ENCODE measurements around the gene CYP4F3. TPM values are rescaled to one million over a fixed set of nuclear protein-coding genes. Genes with fewer than 3 reads are reported as not detected.
A peak's percentile ranks its signal among the peaks of the same experiment; 100 is the strongest.

Gene CYP4F3
- total and polyA plus RNA-seq, 2 of the 13 experiments (the other 11 are each of a cell fraction or from before 2014, with no cell fraction given): 17.8 to 22.8 TPM

DNA sequence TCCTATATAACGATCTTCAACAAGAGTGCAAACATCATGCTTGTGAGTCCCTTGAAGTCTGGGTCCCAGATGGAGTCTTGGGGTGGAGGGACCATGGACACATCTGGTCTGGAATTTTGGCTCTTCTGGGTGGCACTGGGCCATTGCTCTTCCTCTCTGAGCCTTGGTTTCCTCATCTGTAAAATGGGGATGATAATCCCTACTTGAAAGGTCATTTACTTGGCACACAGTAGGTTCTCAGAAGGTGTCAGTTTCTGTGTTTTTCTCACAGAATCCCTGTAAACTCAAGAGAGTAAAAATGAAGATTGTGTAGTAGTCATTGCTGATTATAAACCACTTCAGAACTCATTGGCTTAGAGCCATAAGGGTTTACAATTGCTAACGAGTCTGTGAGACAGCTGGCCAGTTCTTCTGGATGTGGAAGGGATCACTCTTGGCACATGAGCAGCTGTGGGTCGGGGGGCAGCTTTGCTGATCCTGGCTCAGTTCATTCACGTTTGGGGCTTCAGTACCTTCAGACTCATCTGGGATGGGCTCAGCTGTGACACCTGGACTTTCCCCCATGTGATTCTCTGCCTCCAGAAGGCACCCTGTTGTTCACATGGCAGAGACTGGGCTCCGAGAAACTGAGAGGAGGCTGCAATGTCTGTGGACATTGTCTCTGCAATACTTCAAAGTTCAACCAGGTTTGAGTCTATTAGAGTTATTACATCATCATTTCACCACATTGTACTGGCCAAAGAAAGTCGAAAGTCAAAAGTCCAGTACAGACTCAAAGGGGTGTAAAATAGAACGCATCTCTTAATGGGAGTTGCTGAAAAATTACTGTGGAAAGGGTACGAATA is 40.0 kb downstream of the CYP4F3 start (continued):
- TF ChIP-seq, protein P1, sequence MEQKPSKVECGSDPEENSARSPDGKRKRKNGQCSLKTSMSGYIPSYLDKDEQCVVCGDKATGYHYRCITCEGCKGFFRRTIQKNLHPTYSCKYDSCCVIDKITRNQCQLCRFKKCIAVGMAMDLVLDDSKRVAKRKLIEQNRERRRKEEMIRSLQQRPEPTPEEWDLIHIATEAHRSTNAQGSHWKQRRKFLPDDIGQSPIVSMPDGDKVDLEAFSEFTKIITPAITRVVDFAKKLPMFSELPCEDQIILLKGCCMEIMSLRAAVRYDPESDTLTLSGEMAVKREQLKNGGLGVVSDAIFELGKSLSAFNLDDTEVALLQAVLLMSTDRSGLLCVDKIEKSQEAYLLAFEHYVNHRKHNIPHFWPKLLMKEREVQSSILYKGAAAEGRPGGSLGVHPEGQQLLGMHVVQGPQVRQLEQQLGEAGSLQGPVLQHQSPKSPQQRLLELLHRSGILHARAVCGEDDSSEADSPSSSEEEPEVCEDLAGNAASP (CRISPR knock-in tag; IDR thresholded peaks at IDR 0.05; ENCODE audit: borderline replicate concordance): peak; percentile 40; the same call in 1 of the 2 replicates
- TF ChIP-seq SOX5 (CRISPR knock-in tag; IDR thresholded peaks at IDR 0.05; ENCODE audit: borderline replicate concordance) (peak; percentile 72), PHB2 (IDR thresholded peaks at IDR 0.05; ENCODE audit: partially characterized antibody) (no peak), POGZ (CRISPR knock-in tag; IDR thresholded peaks at IDR 0.05) (peak; percentile 46; the same call in 1 of the 2 replicates), TOPORS (CRISPR knock-in tag; IDR thresholded peaks at IDR 0.05) (no peak), ZMYM4 (CRISPR knock-in tag; IDR thresholded peaks at IDR 0.05) (peak; percentile 28; the same call in 1 of the 2 replicates), MEIS1 (CRISPR knock-in tag; IDR thresholded peaks at IDR 0.05; ENCODE audit: borderline replicate concordance) (0 out of 2 replicates have a peak, but pooled peaks have one; percentile 66), NR2F6 (IDR thresholded peaks at IDR 0.05) (peak; percentile 31; the same call in 1 of the 2 replicates), NR2F6 (CRISPR knock-in tag; IDR thresholded peaks at IDR 0.05) (no peak), SMYD3 (CRISPR knock-in tag; IDR thresholded peaks at IDR 0.05) (no peak), TBL1XR1 (IDR thresholded peaks at IDR 0.05; ENCODE audit: borderline replicate concordance, low read length, partially characterized antibody) (peak; percentile 50), FOSL2 (CRISPR knock-in tag; IDR thresholded peaks at IDR 0.05) (peak; percentile 51; the same call in 1 of the 2 replicates), CEBPG (CRISPR knock-in tag; IDR thresholded peaks at IDR 0.05) (peak; percentile 89), SMC3 (IDR thresholded peaks at IDR 0.05; ENCODE audit: low read length) (peak; percentile 49), HOXA3 (CRISPR knock-in tag; IDR thresholded peaks at IDR 0.05) (peak; percentile 42; the same call in 1 of the 2 replicates), NFIC (IDR thresholded peaks at IDR 0.05; ENCODE audit: low read length) (peak; percentile 47; the same call in 1 of the 2 replicates), FOXA3 (CRISPR knock-in tag; IDR thresholded peaks at IDR 0.05) (peak; percentile 73), NR2F1 (CRISPR knock-in tag; IDR thresholded peaks at IDR 0.05) (0 out of 4 replicates have a peak, but pooled peaks of 1 of the 2 experiments have one; percentile 50), KLF16 (CRISPR knock-in tag; IDR thresholded peaks at IDR 0.05) (peak in 1 of 2 experiments; percentile 76; a peak in 1 of 4 replicates)
- TF ChIP-seq, protein P2, sequence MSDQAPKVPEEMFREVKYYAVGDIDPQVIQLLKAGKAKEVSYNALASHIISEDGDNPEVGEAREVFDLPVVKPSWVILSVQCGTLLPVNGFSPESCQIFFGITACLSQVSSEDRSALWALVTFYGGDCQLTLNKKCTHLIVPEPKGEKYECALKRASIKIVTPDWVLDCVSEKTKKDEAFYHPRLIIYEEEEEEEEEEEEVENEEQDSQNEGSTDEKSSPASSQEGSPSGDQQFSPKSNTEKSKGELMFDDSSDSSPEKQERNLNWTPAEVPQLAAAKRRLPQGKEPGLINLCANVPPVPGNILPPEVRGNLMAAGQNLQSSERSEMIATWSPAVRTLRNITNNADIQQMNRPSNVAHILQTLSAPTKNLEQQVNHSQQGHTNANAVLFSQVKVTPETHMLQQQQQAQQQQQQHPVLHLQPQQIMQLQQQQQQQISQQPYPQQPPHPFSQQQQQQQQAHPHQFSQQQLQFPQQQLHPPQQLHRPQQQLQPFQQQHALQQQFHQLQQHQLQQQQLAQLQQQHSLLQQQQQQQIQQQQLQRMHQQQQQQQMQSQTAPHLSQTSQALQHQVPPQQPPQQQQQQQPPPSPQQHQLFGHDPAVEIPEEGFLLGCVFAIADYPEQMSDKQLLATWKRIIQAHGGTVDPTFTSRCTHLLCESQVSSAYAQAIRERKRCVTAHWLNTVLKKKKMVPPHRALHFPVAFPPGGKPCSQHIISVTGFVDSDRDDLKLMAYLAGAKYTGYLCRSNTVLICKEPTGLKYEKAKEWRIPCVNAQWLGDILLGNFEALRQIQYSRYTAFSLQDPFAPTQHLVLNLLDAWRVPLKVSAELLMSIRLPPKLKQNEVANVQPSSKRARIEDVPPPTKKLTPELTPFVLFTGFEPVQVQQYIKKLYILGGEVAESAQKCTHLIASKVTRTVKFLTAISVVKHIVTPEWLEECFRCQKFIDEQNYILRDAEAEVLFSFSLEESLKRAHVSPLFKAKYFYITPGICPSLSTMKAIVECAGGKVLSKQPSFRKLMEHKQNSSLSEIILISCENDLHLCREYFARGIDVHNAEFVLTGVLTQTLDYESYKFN (CRISPR knock-in tag; conservative IDR thresholded peaks at IDR 0.05): peak; percentile 86
- TF ChIP-seq, protein P3, sequence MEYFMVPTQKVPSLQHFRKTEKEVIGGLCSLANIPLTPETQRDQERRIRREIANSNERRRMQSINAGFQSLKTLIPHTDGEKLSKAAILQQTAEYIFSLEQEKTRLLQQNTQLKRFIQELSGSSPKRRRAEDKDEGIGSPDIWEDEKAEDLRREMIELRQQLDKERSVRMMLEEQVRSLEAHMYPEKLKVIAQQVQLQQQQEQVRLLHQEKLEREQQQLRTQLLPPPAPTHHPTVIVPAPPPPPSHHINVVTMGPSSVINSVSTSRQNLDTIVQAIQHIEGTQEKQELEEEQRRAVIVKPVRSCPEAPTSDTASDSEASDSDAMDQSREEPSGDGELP (IDR thresholded peaks at IDR 0.05; ENCODE audit: borderline replicate concordance, low read depth): peak; percentile 78; the same call in 1 of the 2 replicates
- TF ChIP-seq, protein P4, sequence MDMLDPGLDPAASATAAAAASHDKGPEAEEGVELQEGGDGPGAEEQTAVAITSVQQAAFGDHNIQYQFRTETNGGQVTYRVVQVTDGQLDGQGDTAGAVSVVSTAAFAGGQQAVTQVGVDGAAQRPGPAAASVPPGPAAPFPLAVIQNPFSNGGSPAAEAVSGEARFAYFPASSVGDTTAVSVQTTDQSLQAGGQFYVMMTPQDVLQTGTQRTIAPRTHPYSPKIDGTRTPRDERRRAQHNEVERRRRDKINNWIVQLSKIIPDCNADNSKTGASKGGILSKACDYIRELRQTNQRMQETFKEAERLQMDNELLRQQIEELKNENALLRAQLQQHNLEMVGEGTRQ (IDR thresholded peaks at IDR 0.05; ENCODE audit: low read depth, low read length): no peak
- TF ChIP-seq, protein P4 (CRISPR knock-in tag; IDR thresholded peaks at IDR 0.05; ENCODE audit: borderline replicate concordance): peak; percentile 17; the same call in 1 of the 2 replicates

All from HepG2 (cell line).